Keratinocyte (primary cell): ENCODE measurements around the gene S1PR3. TPM values are rescaled to one million over a fixed set of nuclear protein-coding genes. Genes with fewer than 3 reads are reported as not detected.

Experiments used
- DNase-seq: peaks from one replicate; pipeline ENCODE4 v3.0.0-alpha.2; 2011; ENCODE audit warnings: low read depth, missing footprints, low spot score
- FAIRE-seq: peaks from 2 replicates; lab custom pipeline; 2011; peaks lifted over from hg19 to GRCh38; lab: Jason Lieb, UNC
- H2AFZ ChIP-seq: 2 replicates; pipeline ENCODE4 v1.6.0; 2012; ENCODE audit warnings: low read length, control low read depth, inconsistent platforms; ENCODE audit not compliant: control insufficient read depth
- H3K27ac ChIP-seq: 2 replicates; pipeline ENCODE4 v1.5.1; 2011; ENCODE audit warnings: low read length; ENCODE audit not compliant: control insufficient read depth, insufficient read depth
- H3K27me3 ChIP-seq: 3 replicates; pipeline ENCODE4 v1.6.0; 2011; ENCODE audit warnings: low read length; ENCODE audit not compliant: control insufficient read depth, insufficient read depth; ENCODE audit errors: extremely low read depth
- H3K36me3 ChIP-seq, 2 experiments: 2 replicates in 1 of 2; 3 replicates in 1 of 2; pipeline ENCODE4 v1.5.1; 2011; ENCODE audit warnings: low read length in 2 of 2, mild to moderate bottlenecking in 1 of 2; ENCODE audit not compliant: control insufficient read depth in 2 of 2, insufficient read depth in 2 of 2; ENCODE audit errors: extremely low read depth in 1 of 2
- H3K4me1 ChIP-seq: 3 replicates; pipeline ENCODE4 v1.5.1; 2011; ENCODE audit warnings: low read length; ENCODE audit not compliant: control insufficient read depth, insufficient read depth; ENCODE audit errors: extremely low read depth
- H3K4me2 ChIP-seq: 3 replicates; pipeline ENCODE4 v1.6.0; 2011; ENCODE audit warnings: low read depth, low read length; ENCODE audit not compliant: control insufficient read depth, insufficient read depth; ENCODE audit errors: extremely low read depth
- H3K4me3 ChIP-seq, 3 experiments: fragments of 200-600 bp in 1 of 3; sonication (generic) in 1 of 3; 2 replicates in 2 of 3; 3 replicates in 1 of 3; pipeline ENCODE4 v1.5.1; 2011 to 2016; ENCODE audit warnings: low read length in 3 of 3, mild to moderate bottlenecking in 3 of 3, control low read depth in 2 of 3, inconsistent platforms in 1 of 3, low read depth in 1 of 3, mixed read lengths in 1 of 3, mixed run types in 1 of 3, moderate library complexity in 1 of 3; ENCODE audit not compliant: control insufficient read depth in 2 of 3, insufficient read depth in 2 of 3; ENCODE audit errors: extremely low read depth in 1 of 3
- H3K79me2 ChIP-seq: 2 replicates; pipeline ENCODE4 v1.6.0; 2012; ENCODE audit warnings: low read length; ENCODE audit not compliant: control insufficient read depth, insufficient read depth
- H3K9ac ChIP-seq: 3 replicates; pipeline ENCODE4 v1.6.0; 2011; ENCODE audit warnings: low read length; ENCODE audit not compliant: control insufficient read depth, insufficient read depth; ENCODE audit errors: extremely low read depth
- H3K9me1 ChIP-seq: 3 replicates; pipeline ENCODE4 v1.6.0; 2011; ENCODE audit warnings: low read length; ENCODE audit not compliant: control insufficient read depth, insufficient read depth; ENCODE audit errors: extremely low read depth
- H3K9me3 ChIP-seq: 2 replicates; pipeline ENCODE4 v1.5.1; 2012; ENCODE audit warnings: low read depth, low read length; ENCODE audit not compliant: control insufficient read depth
- H4K20me1 ChIP-seq: 3 replicates; pipeline ENCODE4 v1.6.0; 2011; ENCODE audit warnings: low read length; ENCODE audit not compliant: control insufficient read depth, insufficient read depth; ENCODE audit errors: extremely low read depth
- CTCF ChIP-seq, 3 experiments: IDR thresholded peaks in 1 of 3; conservative IDR thresholded peaks in 1 of 3; optimal IDR thresholded peaks in 1 of 3; 2 replicates in 2 of 3; 3 replicates in 1 of 3; pipeline versions ENCODE3 to v1.5.1; 2011; ENCODE audit warnings: low read length in 3 of 3, mild to moderate bottlenecking in 3 of 3, moderate library complexity in 2 of 3, control low read depth in 1 of 3, inconsistent platforms in 1 of 3; ENCODE audit not compliant: insufficient read depth in 2 of 3; ENCODE audit errors: extremely low read depth in 1 of 3
- EZH2 ChIP-seq: IDR thresholded peaks from one replicate; pipeline ENCODE4 v1.6.1; 2012; ENCODE audit warnings: inconsistent platforms, mild to moderate bottlenecking, low read length, moderate library complexity
- dilution Hi-C: fragments of 300-500 bp; cut with MboI; formaldehyde crosslinking; loops from one replicate; pipeline ENCODE4 v1.7.0; 2020; ENCODE audit warnings: low sequenced_read_pairs; ENCODE audit not compliant: extremely low pct_ligation_motif_present
- polyA plus RNA-seq, 5 experiments: library from polyadenylated mRNA; depleted of rRNA in 3 of 5; stranded (reverse) in 3 of 5; stranded (forward) in 1 of 5; unstranded in 1 of 5; fragments of >200 nt; gene quantifications; 1 replicate in 1 of 5; 2 replicates in 3 of 5; 3 replicates in 1 of 5; pipeline versions ENCODE4 v1.2.1 to v1.2.3, GENCODE V29; 2011 to 2012; ENCODE audit warnings: missing spikeins in 2 of 5, low read depth in 1 of 5, low replicate concordance in 1 of 5

The S1PR3 gene
- polyA plus RNA-seq, 1 donor (not counting 4 experiments of a cell fraction or from before 2014, with no cell fraction given) = 4.1 TPM

GRCh38 chr9:89042984-89043383, 51.7 kb downstream of the S1PR3 start:
- H3K27ac ChIP-seq = no peak overlapping the region
- FAIRE-seq = no peak

GRCh38 chr9:89044104-89044503, 52.8 kb downstream of the S1PR3 start:
- FAIRE-seq (no peak), DNase-seq (no peak)
- Histone ChIP-seq H3K27me3 (no peaks in the 10 kb centered on the region), H3K9me3 (no peaks in the 10 kb centered on the region), H3K4me1 (no peaks in the 10 kb centered on the region), H3K4me3 (no peak overlapping the region), H4K20me1 (no peaks in the 10 kb centered on the region), H3K27ac (no peak overlapping the region), H3K36me3 (no peaks in the 10 kb centered on the region), H3K9ac (no peak overlapping the region), H3K4me2 (no peak overlapping the region), H3K79me2 (no peaks in the 10 kb centered on the region), H3K9me1 (no peaks in the 10 kb centered on the region), H2AFZ (no peak overlapping the region)
- TF ChIP-seq CTCF (optimal IDR thresholded peaks at IDR 0.05 in 1 of 3, IDR thresholded peaks at IDR 0.05 in 1 of 3, conservative IDR thresholded peaks at IDR 0.05 in 1 of 3; ENCODE audit: extremely low read depth in 1 of 3, insufficient read depth in 2 of 3, low read length in 3 of 3) = no peak
- TF ChIP-seq EZH2 = no peak
- dilution Hi-C loops = no loop called here

More at GRCh38 chr9:89042984-89043383, 51.7 kb downstream of the S1PR3 start:
- TF ChIP-seq CTCF (optimal IDR thresholded peaks at IDR 0.05 in 1 of 3, IDR thresholded peaks at IDR 0.05 in 1 of 3, conservative IDR thresholded peaks at IDR 0.05 in 1 of 3; ENCODE audit: extremely low read depth in 1 of 3, insufficient read depth in 2 of 3, low read length in 3 of 3) = no peak
- TF ChIP-seq EZH2 = no peak
- Histone ChIP-seq H3K9ac (no peak overlapping the region), H3K79me2 (no peaks in the 10 kb centered on the region), H2AFZ (no peak overlapping the region), H3K4me3 (no peak overlapping the region), H4K20me1 (no peaks in the 10 kb centered on the region), H3K4me2 (no peak overlapping the region), H3K9me1 (no peaks in the 10 kb centered on the region), H3K4me1 (peaks cover 11% of the 10 kb centered on the region), H3K27me3 (no peaks in the 10 kb centered on the region), H3K9me3 (no peaks in the 10 kb centered on the region), H3K36me3 (no peaks in the 10 kb centered on the region)
- dilution Hi-C loops = no loop called here
- DNase-seq = no peak
